Measurements from ENCODE around the gene ANKRD35. TPM values are rescaled to one million over a fixed set of nuclear protein-coding genes. Genes with fewer than 3 reads are reported as not detected.
A peak's percentile ranks its signal among the peaks of the same experiment; 100 is the strongest.

The ANKRD35 gene
- total RNA-seq, 1 experiment from 2014 or later: not detected

GRCh38 chr1:145891587-145892485 lies 6.2 kb upstream of the ANKRD35 start (continued):
- TF ChIP-seq CTCF (IDR thresholded peaks at IDR 0.05 in 2 of 3, conservative IDR thresholded peaks at IDR 0.05 in 1 of 3; ENCODE audit: borderline replicate concordance in 1 of 3, insufficient read depth in 1 of 3, low read depth in 2 of 3, low read length in 2 of 3): peak; percentile 96 to 99 (median 98)
- no peak for TF ChIP-seq ATF3 (IDR thresholded peaks at IDR 0.05)
- TF ChIP-seq POLR2AphosphoS5 (IDR thresholded peaks at IDR 0.05; ENCODE audit: low read depth, low read length): peak; percentile 57; the same call in 1 of the 2 replicates
- no peak for TF ChIP-seq EGR1 (IDR thresholded peaks at IDR 0.05; ENCODE audit: low read depth)
- peak; percentile 78; the same call in 1 of the 2 replicates for TF ChIP-seq JUND (IDR thresholded peaks at IDR 0.05)
- no peak; the same call in 1 of the 2 replicates for TF ChIP-seq SRF (IDR thresholded peaks at IDR 0.05; ENCODE audit: low read depth)
- peak; percentile 65 for TF ChIP-seq FOSL1 (IDR thresholded peaks at IDR 0.05; ENCODE audit: low read depth)

- RAD21 ChIA-PET (ENCODE audit: low non-redundant PET in 1 of 2, low total read pairs in 2 of 2, uncharacterized antibody in 2 of 2, unreplicated experiment in 2 of 2): interaction anchor here (0.8 to 1.7 kb wide), 5 partner anchors 32 to 146 kb away, joined by 3 to 5 read pairs (median 4); partner anchors contain the start of genes RBM8A (in 2 of the 2) and PIAS3 (in 1 of the 2)
- Histone ChIP-seq H4K20me1 (ENCODE audit: insufficient read depth) (no peaks in the 10 kb centered on the region), H3K4me1 (ENCODE audit: control insufficient read depth in 1 of 2, insufficient read depth in 2 of 2, low read length in 2 of 2) (peaks cover 29 to 41% of the 10 kb centered on the region in 2 experiments), H3K4me3 (replicated peaks in 1 of 2; ENCODE audit: low read depth in 1 of 2, low read length in 2 of 2) (no peak overlapping the region), H3K27ac (ENCODE audit: low read depth, low read length) (peak overlapping the region; percentile 78), H3K9me3 (ENCODE audit: control insufficient read depth in 1 of 2, insufficient read depth in 1 of 2, low read depth in 1 of 2, low read length in 2 of 2) (no peaks in the 10 kb centered on the region), H3K79me2 (ENCODE audit: insufficient read depth, low read length) (no peaks in the 10 kb centered on the region), H3K27me3 (ENCODE audit: insufficient read depth, low read length) (no peaks in the 10 kb centered on the region), H2AFZ (ENCODE audit: low read depth, low read length, poor library complexity, severe bottlenecking) (no peak overlapping the region), H3K36me3 (ENCODE audit: control insufficient read depth in 1 of 2, insufficient read depth in 2 of 2, low read length in 2 of 2) (no peaks in the 10 kb centered on the region), H3K9me2 (ENCODE audit: insufficient read depth) (no peaks in the 10 kb centered on the region), H3K4me2 (ENCODE audit: low read length) (peak overlapping the region; percentile 71), H3K9ac (ENCODE audit: low read length) (0 out of 2 replicates have a peak overlapping the region, but pooled peaks have one; percentile 54)
- CTCF ChIA-PET: interaction anchor here (0.7 to 3.3 kb wide), 18 partner anchors 12 to 146 kb away, joined by 3 to 36 read pairs (median 8); partner anchors contain the start of genes ANKRD34A, ITGA10, LIX1L and PIAS3
- intact Hi-C loops (cut with micrococcal nuclease): loop anchor here (5.0 kb wide), 1 partner anchor 86 kb away; no protein-coding TSS in a partner anchor
- ATAC-seq (no peak), DNase-seq (ENCODE audit: low read depth, low spot score) (no peak)
- POLR2A ChIA-PET: interaction anchor here (0.8 to 2.6 kb wide), 9 partner anchors 17 to 160 kb away, joined by 3 to 21 read pairs (median 6); partner anchors contain the start of genes ANKRD34A, PEX11B, PIAS3 and POLR3GL
- TF ChIP-seq TCF7L2 (IDR thresholded peaks at IDR 0.05; ENCODE audit: borderline replicate concordance, extremely low read depth, insufficient read depth, insufficient read length) (no peak), SP1 (IDR thresholded peaks at IDR 0.05; ENCODE audit: low read depth) (0 out of 2 replicates have a peak, but pooled peaks have one; percentile 22)
- no TSS peak for BruUV-seq (replicated peaks)
These were observed 5.5 kb upstream of the ANKRD35 start for GRCh38 chr1:145891143-145891542.

All from HCT116 (cell line).